Thoracic aorta (tissue), 2 donors: Measurements from ENCODE around the gene RGSL1. TPM values are rescaled to one million over a fixed set of nuclear protein-coding genes. Genes with fewer than 3 reads are reported as not detected.
"Not testable (repeated sequence)": the region's sequence is repeated elsewhere in the genome, so short reads cannot be mapped to it uniquely, and the experiment has no call there.

Experiments
- ATAC-seq: fragments of 150-250 bp; one replicate; pipeline ENCODE4 v1.8.0; 2017; ENCODE audit warnings: low read depth; ENCODE audit not compliant: insufficient number of reproducible peaks, low FRiP score
- DNase-seq: peaks from one replicate; pipeline ENCODE4 v3.0.0-alpha.2; 2020; ENCODE audit warnings: low spot score
- H3K27ac ChIP-seq, 2 donors: fragments of 200-600 bp; sonication (generic); 1 replicate in 1 of 2; 2 replicates in 1 of 2; pipeline ENCODE4 v1.5.1; 2016; ENCODE audit warnings: mild to moderate bottlenecking in 2 of 2, moderate library complexity in 2 of 2
- H3K27me3 ChIP-seq: fragments of 200-600 bp; sonication (generic); replicated peaks from 2 replicates; pipeline ENCODE4 v1.6.0; 2016; ENCODE audit warnings: mild to moderate bottlenecking; ENCODE audit not compliant: insufficient read depth
- H3K36me3 ChIP-seq: fragments of 200-600 bp; sonication (generic); one replicate; pipeline ENCODE4 v1.5.1; 2016
- H3K4me1 ChIP-seq, 2 donors: fragments of 200-600 bp; sonication (generic); 1 replicate in 1 of 2; 2 replicates in 1 of 2; pipeline versions ENCODE4 v1.5.1 to v1.6.0; 2016; ENCODE audit warnings: low read depth in 2 of 2, mild to moderate bottlenecking in 1 of 2; ENCODE audit not compliant: control insufficient read depth in 1 of 2
- H3K4me3 ChIP-seq: fragments of 200-600 bp; sonication (generic); 2 replicates; pipeline ENCODE4 v1.5.1; 2016; ENCODE audit warnings: mild to moderate bottlenecking
- H3K9me3 ChIP-seq: fragments of 200-600 bp; sonication (generic); 2 replicates; pipeline ENCODE4 v1.5.1; 2016
- total RNA-seq, 2 donors: library from RNA; depleted of rRNA; stranded (reverse); fragments of >200 nt; gene quantifications; one replicate each; pipeline versions ENCODE4 v1.1.0 to v1.2.3, GENCODE V29; 2016
- TF ChIP-seq, protein P1 (sequence below): fragments of 200-600 bp; sonication (generic); IDR thresholded peaks from one replicate; pipeline ENCODE4 v1.5.1; 2019; ENCODE audit warnings: antibody characterized with exemption

Gene RGSL1
- total RNA-seq, 2 donors from 2014 or later, result not detected

DNA sequence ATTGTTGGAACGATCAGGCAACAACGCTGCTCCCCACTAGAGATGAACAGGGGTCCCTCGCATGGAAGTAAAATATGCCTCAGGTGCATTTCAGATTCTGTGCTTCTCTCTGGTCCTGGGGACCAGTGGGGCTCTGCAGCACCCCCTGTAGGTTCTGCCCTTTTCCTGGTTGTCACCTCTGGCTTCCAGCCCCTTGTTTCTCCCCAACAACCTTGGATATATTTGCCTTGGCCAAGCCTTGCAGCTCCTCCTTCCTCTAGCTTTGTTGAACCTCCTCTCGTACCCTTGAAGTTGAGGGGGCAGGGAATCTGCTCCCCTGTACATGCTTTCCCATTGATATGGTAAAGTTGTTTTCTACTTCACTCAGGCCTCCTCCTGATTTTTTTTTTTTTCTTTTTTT, 5.4 kb upstream of the RGSL1 start:
- TF ChIP-seq, protein P1, sequence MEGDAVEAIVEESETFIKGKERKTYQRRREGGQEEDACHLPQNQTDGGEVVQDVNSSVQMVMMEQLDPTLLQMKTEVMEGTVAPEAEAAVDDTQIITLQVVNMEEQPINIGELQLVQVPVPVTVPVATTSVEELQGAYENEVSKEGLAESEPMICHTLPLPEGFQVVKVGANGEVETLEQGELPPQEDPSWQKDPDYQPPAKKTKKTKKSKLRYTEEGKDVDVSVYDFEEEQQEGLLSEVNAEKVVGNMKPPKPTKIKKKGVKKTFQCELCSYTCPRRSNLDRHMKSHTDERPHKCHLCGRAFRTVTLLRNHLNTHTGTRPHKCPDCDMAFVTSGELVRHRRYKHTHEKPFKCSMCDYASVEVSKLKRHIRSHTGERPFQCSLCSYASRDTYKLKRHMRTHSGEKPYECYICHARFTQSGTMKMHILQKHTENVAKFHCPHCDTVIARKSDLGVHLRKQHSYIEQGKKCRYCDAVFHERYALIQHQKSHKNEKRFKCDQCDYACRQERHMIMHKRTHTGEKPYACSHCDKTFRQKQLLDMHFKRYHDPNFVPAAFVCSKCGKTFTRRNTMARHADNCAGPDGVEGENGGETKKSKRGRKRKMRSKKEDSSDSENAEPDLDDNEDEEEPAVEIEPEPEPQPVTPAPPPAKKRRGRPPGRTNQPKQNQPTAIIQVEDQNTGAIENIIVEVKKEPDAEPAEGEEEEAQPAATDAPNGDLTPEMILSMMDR, result no peak
- Histone ChIP-seq H3K9me3 (no peaks in the 10 kb centered on the region), H3K4me3 (no peak overlapping the region), H3K27ac (no peak overlapping the region), H3K4me1 (no peaks in the 10 kb centered on the region), H3K36me3 (no peaks in the 10 kb centered on the region), H3K27me3 (no peaks in the 10 kb centered on the region)
- DNase-seq (no peak), ATAC-seq (no peak)

DNA sequence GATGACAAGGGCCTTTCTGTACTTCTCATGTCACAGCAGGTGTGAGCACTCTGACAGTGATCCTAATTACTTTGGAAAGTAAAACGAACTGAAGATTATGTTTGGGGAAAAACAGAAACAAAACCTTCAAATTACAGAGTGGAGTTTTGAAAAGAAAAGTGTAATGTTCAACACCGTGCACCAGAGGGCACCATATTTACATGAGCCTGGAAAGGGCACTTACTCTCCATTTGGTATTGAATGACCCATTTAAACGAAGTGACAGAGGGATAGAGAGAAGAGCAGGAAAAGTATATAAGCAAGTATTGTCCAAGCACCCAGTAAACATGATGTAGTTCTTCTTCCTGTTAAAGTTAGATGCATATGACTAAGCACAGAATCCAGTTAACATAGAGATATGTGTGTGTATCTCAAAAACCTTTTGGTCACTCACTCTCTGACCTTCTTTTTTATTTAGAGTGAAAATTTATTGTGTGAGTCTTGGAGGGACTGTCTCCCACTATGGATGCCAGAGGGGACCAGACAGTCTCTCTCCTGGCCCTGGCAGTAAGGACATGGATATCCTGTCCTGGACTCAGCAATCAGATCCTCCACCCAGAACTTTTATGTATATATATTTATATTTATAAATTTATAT, 3.8 kb upstream of the RGSL1 start:
- Histone ChIP-seq H3K4me1 (no peaks in the 10 kb centered on the region), H3K27ac (no peak overlapping the region), H3K36me3 (no peaks in the 10 kb centered on the region), H3K27me3 (no peaks in the 10 kb centered on the region), H3K4me3 (no peak overlapping the region), H3K9me3 (no peaks in the 10 kb centered on the region)
- TF ChIP-seq, protein P1, result no peak
- no peak for ATAC-seq
- DNase-seq, result no peak

DNA sequence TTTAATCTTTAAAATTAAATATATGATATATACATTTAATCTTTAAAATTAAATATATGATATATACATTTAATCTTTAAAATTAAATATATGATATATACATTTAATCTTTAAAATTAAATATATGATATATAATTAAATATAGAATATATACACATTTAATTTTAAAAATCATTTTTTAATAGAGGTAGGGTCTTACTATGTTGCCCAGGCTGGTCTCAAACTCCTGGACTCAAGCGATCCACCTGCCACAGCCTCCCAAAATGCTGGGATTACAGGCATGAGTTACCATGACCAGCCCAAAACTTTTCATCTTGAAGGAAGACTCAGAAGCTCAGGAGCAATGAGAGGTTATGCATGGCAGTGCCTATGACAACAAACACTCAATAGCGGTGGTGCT, 2.8 kb upstream of the RGSL1 start:
- not testable (repeated sequence) for H3K27me3 ChIP-seq, H3K36me3 ChIP-seq, H3K4me1 ChIP-seq, H3K9me3 ChIP-seq, H3K4me3 ChIP-seq, DNase-seq, ATAC-seq, H3K27ac ChIP-seq

- no peak overlapping the region for H3K4me3 ChIP-seq
- no peaks in the 10 kb centered on the region for H3K27me3 ChIP-seq
- DNase-seq, result no peak
- H3K9me3 ChIP-seq, result no peaks in the 10 kb centered on the region
- TF ChIP-seq, protein P1, result no peak
- no peak overlapping the region for H3K27ac ChIP-seq
- no peaks in the 10 kb centered on the region for H3K36me3 ChIP-seq
- H3K4me1 ChIP-seq, result no peaks in the 10 kb centered on the region
- ATAC-seq, result no peak
These were observed 2.3 kb upstream of the RGSL1 start for GRCh38 chr1:182447660-182448059.

DNA sequence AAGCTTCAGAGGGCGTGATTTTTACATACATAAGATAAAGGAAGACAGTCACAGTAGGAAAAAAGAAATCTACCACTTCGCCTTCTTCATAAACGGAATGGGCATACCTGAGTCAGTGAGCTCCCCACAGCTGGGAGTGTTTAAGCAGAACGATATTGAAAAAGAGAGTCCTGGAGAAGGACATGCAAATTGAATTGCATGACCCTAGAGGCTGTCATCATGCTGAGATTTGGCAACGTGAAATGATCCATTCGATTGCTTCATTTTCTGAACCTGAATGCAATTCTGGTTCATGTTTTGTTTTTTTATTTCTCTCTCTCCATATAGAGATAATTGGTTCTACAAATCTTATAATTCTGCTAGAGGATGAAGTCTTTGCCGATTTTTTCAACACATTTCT, 3.7 kb downstream of the RGSL1 start:
- DNase-seq (no peak), ATAC-seq (no peak)
- no peaks in the 10 kb centered on the region for H3K27me3 ChIP-seq
- TF ChIP-seq, protein P1, result no peak
- H3K9me3 ChIP-seq, result no peaks in the 10 kb centered on the region
- H3K4me1 ChIP-seq, result no peaks in the 10 kb centered on the region
- H3K36me3 ChIP-seq, result no peaks in the 10 kb centered on the region
- H3K27ac ChIP-seq, result no peak overlapping the region
- no peak overlapping the region for H3K4me3 ChIP-seq

- TF ChIP-seq, protein P1, result no peak
- DNase-seq (no peak), ATAC-seq (no peak)
- no peaks in the 10 kb centered on the region for H3K4me1 ChIP-seq
- no peak overlapping the region for H3K27ac ChIP-seq
- no peaks in the 10 kb centered on the region for H3K9me3 ChIP-seq
- no peaks in the 10 kb centered on the region for H3K36me3 ChIP-seq
- no peak overlapping the region for H3K4me3 ChIP-seq
- H3K27me3 ChIP-seq, result no peaks in the 10 kb centered on the region
These were observed 7.9 kb downstream of the RGSL1 start for GRCh38 chr1:182457844-182458243.
